ENCODE results near the gene NRL.

DNA sequence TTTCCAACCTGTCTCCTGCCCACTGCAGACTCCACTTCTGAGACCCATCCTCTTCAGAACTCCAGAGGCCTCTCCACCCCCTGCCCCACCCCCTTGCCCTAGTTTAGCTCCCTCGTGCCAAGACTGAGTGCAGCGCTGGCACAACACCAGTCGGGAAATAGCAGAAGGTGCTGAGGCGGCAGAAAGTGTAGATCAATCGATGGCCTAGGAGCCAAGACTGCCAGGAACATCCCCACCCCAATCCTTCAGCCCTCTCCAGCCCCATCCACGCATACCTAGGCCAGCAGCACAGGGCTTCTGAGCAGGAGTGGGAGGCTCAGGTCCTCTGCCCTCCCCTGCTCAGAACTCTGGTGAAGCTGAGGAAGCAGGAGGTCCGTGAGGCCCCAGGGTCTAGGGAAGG lies 42.3 kb downstream of the NRL start:
- TF ChIP-seq, protein P1, sequence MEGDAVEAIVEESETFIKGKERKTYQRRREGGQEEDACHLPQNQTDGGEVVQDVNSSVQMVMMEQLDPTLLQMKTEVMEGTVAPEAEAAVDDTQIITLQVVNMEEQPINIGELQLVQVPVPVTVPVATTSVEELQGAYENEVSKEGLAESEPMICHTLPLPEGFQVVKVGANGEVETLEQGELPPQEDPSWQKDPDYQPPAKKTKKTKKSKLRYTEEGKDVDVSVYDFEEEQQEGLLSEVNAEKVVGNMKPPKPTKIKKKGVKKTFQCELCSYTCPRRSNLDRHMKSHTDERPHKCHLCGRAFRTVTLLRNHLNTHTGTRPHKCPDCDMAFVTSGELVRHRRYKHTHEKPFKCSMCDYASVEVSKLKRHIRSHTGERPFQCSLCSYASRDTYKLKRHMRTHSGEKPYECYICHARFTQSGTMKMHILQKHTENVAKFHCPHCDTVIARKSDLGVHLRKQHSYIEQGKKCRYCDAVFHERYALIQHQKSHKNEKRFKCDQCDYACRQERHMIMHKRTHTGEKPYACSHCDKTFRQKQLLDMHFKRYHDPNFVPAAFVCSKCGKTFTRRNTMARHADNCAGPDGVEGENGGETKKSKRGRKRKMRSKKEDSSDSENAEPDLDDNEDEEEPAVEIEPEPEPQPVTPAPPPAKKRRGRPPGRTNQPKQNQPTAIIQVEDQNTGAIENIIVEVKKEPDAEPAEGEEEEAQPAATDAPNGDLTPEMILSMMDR (IDR thresholded peaks at IDR 0.05; ENCODE audit: low read length), result no peak
- TF ChIP-seq EZH2phosphoT487 (IDR thresholded peaks at IDR 0.05; ENCODE audit: low read length) (no peak), EZH2 (optimal IDR thresholded peaks at IDR 0.05; ENCODE audit: low read depth, low read length) (no peak)

Data from MM.1S (cell line).